DMS114 treated with DMSO at 0.1 percent for 48 hours (cell line): Measurements from ENCODE around the gene EPS8L3.
A peak's percentile ranks its signal among the peaks of the same experiment; 100 is the strongest.

Source experiments
- DNase-seq: peaks from one replicate; lab custom pipeline; 2025; ENCODE audit not compliant: unreplicated experiment; lab: John Stamatoyannopoulos, UW

Gene EPS8L3

GRCh38 chr1:109793486-109794318 lies 30.0 kb upstream of the EPS8L3 start:
- no peak for DNase-seq

DNA sequence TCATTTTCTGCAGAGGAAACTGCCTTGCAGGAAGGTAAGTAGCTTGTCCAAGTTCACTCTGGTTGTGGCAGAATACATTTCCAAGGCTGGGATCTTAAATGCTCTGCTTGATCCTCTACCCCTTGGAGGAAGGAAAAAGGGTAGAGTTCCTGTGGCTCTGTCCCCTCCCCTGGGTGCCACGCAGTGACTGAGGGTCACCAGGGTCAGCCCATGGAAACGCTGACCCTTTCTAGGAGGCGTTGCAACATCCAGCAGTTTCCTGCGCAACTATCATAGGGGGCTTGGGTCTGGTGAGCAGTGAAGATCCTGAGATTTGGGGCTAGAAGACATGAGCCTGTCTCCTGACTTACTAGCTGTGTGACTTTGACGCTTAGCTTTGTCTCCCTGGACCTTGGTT lies 29.4 kb upstream of the EPS8L3 start:
- no peak for DNase-seq

GRCh38 chr1:109792056-109792831 lies 28.5 kb upstream of the EPS8L3 start:
- DNase-seq = no peak

DNA sequence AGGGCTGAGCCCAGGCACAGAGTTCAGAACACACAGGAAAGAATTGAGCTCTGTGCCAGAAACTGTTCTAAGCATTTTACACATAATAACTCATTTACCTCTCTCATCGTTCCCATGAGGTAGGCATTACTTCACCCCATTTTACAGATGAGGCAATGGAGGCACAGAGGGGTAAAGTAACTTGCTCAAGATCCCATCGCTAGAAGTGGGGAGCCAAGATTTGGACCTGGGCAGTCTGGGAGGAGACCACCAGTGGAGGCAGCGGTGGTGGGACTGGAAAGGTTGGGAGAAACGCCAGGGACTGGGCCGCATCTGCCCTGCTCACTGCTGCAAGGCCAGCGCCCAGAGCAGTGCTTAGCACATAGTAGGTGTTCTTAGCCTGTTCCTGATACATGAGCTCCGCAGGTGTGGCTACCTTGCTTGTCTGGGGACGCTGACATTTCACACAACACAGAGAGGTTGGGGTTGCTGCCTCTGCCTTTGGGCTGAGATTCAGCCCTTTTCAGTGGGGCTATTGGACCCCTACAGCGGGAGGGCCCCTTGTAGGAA lies 27.8 kb upstream of the EPS8L3 start:
- DNase-seq = no peak

DNA sequence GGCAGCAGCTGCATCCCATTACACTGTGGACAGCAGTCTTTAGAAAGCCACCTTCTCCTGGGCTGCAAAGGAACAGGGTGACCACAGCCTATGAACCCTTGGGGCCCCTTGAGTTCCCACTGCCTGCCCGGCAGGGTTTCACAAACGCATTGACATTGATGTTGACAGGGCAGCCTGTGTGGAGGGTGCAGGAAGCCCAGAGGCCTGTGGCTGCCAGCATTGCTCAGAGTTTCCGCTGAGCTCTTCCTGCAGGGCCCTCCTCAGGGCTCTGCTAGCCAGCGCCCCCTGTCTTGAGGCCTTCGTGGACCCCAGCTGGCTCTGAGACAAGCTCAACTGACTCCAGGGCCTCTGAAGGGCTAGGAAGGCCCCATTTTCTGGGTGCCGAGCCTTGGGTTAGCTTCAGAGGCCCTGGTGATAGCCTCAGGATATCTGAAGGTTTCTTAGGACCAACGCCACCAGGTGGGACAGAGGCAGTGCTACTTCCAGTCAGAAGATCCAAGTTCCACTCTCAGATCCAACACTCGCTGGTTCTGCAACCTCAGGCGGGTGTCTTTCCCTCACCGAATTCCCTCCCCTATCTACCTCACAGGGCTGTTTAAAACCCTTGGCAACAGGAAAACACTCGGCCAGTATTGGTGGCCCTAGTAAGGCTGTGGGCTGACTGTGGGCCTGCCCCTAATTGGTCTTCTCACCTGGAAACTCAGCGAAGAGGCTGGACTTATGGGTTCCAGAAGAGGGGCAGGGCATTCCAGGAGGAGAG lies 27.2 kb upstream of the EPS8L3 start:
- no peak for DNase-seq

DNA sequence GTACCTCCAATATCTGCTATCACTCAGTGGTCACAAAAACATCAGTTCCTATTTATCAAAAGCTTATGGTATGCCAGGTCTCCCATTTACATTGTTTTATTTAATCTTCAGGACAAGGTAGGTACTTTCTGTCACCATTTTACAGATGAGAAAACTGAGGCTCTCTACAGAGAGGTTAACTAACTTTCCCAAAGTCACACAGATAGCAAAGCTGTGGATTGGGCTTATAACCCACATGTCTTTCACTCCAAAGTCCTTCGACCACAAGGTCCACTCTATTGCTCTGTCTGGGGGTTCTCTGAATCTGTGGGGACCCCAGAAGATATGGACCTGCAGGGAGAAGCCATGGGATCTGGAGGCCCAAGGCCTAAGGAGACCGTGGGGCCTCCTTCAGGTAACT lies 26.6 kb upstream of the EPS8L3 start:
- DNase-seq = no peak

- DNase-seq = no peak
Measured at GRCh38 chr1:109789551-109790180, 25.9 kb upstream of the EPS8L3 start.

DNA sequence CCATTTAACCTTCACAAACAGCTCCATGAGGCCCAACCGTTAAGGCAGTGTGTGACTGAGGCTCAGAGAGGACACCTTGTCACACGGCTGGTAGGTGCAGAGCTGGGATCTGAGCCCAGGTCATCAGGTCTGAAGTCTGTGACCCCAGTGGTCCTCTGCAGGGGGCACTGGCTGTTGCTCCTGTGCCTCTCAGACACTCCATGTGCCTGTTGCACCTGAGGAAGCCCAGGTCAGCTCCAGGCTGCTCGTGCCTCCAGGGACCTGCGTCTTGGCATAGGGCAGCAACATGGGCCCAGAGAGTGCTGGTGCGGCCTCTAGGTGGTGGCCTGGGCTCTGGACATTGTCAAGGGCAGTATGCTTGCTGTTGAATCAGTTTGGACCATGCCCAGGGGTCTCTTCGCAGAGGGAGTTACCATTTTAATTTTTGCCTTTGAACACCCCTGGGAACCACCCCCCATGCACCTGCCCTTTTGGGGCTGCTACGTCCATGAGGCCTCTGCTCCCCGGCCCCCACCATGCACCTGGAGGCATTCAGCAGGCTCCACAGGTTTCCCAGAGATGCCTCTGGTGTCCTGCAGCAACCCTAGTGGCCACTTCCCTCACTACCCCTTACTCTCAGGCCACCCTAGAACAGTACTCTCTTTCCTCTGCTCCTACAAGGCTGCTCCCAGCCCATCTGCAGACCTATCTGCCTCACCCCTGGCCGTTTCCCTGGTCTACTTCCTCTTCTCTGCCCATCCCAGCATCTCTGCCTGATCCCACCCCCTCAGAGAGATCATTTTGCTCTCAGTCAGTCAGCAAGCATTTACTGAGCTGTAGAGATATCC lies 25.2 kb upstream of the EPS8L3 start:
- DNase-seq = peak; percentile 20

DNA sequence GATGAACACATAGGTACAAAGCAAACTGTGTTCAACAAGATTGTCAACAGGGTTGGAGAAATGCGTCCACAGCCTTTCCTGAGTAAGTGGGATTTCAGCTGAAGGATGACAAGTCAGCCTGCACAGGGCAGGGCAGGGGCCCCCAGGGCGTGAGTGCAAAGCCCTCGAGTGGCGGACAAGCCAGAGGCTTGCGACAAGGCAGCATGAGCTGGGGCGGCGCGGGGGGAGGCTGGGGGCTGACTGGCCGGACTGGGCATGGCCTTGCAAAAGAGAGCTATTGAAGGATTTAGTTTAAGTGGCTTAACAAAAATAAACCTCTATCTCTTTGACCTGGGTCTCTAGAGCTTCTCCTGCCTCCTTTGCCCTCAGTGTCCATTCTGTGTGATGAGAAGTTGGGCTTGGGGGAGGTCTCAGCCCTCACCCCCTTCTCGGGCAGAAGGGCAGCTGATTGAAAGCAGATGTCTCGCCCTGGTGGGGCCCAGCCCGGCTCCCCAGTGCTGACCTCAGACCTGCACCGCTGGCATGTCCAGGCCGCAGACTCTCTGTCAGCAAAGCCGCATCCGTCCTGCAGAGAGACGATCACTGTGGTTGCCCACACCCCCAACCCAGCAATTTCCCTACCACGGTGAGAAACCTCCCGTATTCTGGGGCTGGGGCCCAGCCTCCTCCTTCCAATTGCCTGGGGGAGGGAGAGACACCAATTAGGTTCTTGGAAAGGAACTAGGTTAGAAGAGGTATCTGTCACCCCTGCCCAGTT lies 24.3 kb upstream of the EPS8L3 start:
- no peak for DNase-seq

DNA sequence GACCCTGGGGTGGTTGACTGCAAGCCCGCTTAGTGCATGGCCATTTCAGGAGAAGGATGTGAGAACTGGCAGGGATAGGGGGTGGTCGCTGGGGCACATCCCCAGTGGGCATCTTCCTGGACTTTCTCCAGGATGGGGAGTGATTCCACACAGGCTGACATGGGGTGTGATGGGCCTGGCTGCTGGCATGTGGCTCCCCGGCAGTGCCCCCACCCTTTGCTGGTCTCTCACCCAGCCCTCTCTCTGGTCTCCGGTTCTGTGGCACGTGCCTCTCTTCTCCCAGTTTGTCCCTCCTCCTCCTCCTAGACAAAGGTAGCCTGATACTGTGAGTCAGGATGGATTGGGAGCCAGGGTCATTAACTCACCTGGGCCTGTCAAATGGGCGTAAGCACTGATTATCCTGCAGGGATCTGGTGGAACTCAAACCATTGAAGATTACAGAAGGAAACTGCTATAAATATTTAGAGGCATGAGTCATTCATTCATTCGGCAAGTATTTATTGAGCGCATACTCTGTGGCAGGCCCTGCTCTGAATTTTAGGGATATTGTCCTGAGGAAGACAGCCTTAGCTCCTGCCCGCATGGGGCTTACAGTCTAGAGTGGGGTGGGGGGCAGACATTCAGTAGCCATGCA lies 23.6 kb upstream of the EPS8L3 start:
- DNase-seq = no peak

DNA sequence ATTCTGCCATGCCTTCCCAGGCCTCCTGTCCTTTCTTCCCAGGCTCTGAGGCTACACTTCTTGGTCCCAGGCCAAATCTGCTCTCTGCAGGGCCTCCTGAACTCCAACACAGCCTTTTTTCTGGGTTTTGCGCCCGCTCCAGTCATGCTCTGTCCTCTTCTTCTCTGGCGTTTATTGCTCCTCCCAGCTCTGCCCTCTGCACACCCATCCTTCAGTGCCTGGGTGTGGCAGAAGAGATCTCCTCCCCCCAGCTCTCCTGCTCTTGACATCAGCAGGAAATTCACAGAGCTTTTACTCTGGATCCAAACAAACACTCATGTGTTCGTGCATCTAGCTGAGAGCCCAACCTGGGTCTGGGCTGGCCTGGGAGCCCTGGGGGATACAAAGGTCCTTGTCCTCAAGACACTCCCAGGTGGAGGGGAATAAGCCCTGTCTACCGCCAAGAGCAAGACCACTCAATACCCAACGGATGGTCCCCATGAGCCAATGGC lies 22.9 kb upstream of the EPS8L3 start:
- no peak for DNase-seq

GRCh38 chr1:109786112-109786480 lies 22.4 kb upstream of the EPS8L3 start:
- no peak for DNase-seq

GRCh38 chr1:109785446-109786111 lies 21.9 kb upstream of the EPS8L3 start:
- no peak for DNase-seq

DNA sequence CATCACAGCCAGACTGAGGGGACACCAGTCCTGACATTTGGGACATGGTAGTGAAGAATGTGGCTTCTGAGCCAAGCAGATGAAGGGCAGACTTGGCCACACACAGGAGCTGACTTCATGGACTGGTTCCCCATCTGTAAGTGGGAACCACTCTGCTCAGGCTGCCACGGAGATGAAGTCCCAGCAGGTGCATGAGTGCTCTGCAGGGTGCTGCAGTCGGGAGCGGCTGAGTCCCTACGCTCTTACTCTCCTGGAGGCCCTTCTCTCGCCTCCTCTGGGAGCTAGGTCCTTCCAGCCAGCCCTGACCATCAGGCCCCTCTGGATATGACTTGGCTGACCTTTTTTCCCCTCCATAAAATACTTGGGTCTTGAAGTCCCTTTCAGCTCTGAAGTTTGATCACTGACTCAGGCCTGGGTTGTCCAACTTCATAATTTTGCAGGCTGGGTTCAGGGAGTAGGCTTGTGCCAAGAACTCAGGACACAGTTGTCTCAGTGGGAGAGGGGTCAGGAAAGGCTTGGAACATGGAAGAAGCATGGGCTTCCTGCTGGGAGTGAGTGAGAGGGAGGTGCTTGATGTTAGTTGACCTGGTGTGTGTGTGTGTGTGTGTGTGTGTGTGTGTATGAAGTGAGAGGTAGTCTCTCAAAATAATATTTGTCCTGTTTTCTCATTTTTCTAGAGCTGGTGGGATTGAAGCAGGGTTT lies 21.0 kb upstream of the EPS8L3 start:
- no peak for DNase-seq

DNA sequence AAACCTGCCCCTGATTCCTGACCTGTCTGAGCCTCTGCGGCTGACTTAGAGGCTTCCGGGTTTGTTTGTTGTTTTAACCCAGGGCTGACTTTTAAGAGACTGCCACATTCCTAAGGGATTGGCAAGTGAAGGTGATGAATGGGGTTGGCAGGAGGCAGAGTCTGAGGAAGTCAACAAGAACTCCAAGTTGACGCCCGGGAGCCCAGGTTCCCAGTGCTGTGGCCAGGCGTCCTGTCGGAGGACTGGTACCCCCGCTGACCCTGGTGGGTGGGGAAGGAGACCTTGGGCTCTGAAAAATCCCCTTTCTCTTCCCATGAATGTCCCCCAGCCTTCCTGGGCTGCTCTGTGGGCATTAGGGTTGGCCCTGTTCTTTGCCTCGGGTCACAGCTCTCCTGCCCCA lies 19.7 kb upstream of the EPS8L3 start:
- no peak for DNase-seq

DNA sequence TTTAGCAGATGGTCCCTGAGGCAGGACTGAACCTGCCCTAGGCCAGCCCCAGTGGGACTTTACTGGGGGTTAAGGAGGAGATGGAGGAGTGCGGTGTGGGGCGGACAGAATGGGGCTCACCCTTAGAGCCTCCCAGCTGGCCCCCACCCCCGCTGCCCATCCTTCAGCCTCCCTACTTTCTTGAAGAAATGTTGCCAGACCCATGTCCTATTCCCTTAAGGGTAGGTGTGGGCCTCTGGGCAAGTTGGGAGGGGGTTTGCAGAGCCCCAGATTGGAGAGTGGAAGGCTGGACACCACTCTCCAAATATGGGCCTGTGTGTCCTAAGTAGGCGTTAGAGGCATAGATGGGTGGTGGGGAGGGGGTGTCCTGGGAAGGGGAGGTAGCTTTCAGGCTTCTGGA lies 19.2 kb upstream of the EPS8L3 start:
- DNase-seq = no peak

GRCh38 chr1:109782514-109782913 lies 18.8 kb upstream of the EPS8L3 start:
- DNase-seq = no peak

- no peak for DNase-seq
Measured at GRCh38 chr1:109781806-109782205, 18.1 kb upstream of the EPS8L3 start.
